ENCODE data around the gene ZNF181.

Gene ZNF181

DNA sequence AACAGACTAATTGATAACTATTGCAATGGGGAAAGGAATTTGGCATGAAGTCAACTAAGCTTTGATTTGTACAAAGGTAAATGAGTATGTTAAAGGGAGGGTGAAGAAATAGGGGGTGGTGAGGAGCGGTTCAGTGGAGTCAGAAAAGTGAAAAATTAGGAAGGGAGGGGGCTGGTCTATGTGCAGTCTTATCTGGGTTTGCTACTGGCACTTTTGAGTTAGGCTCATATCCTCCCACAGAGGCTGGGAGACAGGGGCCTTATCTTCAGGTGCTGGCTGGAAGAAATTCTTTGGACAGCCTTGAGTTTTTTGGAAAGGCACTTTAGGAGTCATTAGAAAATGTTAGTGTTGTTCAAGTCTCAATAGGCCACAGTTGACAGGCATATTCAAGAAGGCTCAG, 45.5 kb upstream of the ZNF181 start:
- no peak overlapping the region for H4K12ac ChIP-seq (ENCODE audit: low read depth, low read length)

DNA sequence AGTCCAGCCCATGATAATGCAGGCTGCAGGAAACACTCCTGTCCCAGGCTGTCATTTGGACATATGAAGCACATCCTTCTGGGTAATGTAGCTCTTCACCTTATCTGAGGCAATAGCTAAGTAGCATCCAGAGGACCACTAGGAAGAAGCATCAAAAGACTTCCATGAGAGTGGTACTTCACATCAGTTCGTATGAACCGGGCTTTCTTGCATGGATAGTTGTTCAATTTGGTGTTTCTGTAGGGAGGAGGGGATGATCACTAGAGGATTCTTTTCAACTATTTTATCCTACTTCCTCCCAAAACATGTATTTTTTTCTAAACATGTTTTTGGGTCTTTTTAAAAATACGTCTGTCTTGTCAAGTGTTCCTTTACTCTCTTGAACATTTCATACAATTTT, 43.7 kb upstream of the ZNF181 start:
- no peak overlapping the region for H2AFZ ChIP-seq (ENCODE audit: insufficient read depth, low read length, poor library complexity)
- no peak overlapping the region for H2BK12ac ChIP-seq (ENCODE audit: low read length)
- no peak overlapping the region for H4K8ac ChIP-seq (ENCODE audit: low read depth, low read length)
- H3K9ac ChIP-seq (ENCODE audit: low read length), result no peak overlapping the region
- no peak overlapping the region for H3K18ac ChIP-seq (ENCODE audit: low read length)
- H2BK5ac ChIP-seq (ENCODE audit: low read depth, low read length, poor library complexity), result no peak overlapping the region
- H2AK5ac ChIP-seq (ENCODE audit: low read length), result no peak overlapping the region
- no peaks in the 10 kb centered on the region for H3K36me3 ChIP-seq (ENCODE audit: control insufficient read depth in 1 of 2, insufficient read depth in 2 of 2, low read length in 2 of 2)
- no peak overlapping the region for H2BK120ac ChIP-seq (ENCODE audit: insufficient read depth, low read length, poor library complexity)
- no peak overlapping the region for H4K12ac ChIP-seq (ENCODE audit: low read depth, low read length)
- no peaks in the 10 kb centered on the region for H3K4me1 ChIP-seq (ENCODE audit: control insufficient read depth in 1 of 2, insufficient read depth in 2 of 2, low read length in 2 of 2)
- no peak overlapping the region for H3K14ac ChIP-seq (ENCODE audit: low read length)
- no peaks in the 10 kb centered on the region for H3K79me1 ChIP-seq (ENCODE audit: low read length)
- H3K27ac ChIP-seq (ENCODE audit: low read depth, low read length), result no peak overlapping the region
- H4K91ac ChIP-seq (ENCODE audit: low read depth, low read length), result no peak overlapping the region
- H3K9me3 ChIP-seq (ENCODE audit: insufficient read depth, low read depth, low read length), result peaks cover 7% of the 10 kb centered on the region
- no peaks in the 10 kb centered on the region for H3K27me3 ChIP-seq (ENCODE audit: insufficient read depth, low read length)
- H3K79me2 ChIP-seq (ENCODE audit: control insufficient read depth, insufficient read depth, low read length, poor library complexity), result no peaks in the 10 kb centered on the region
- no peak for DNase-seq
- WGBS (ENCODE audit: extremely low coverage, insufficient coverage, insufficient read length), result no CpG with 5 or more reads among the region's 3 CpGs
- no peak overlapping the region for H3K4me3 ChIP-seq (ENCODE audit: low read depth, low read length)
- H3K23ac ChIP-seq (ENCODE audit: low read length), result no peak overlapping the region
- no peak overlapping the region for H3K4me2 ChIP-seq (ENCODE audit: low read length)
- no peak overlapping the region for H3K4ac ChIP-seq (ENCODE audit: low read depth, low read length)

More for the DNA sequence above, 45.5 kb upstream of the ZNF181 start:
- DNase-seq, result no peak
- Histone ChIP-seq H3K79me2 (ENCODE audit: control insufficient read depth, insufficient read depth, low read length, poor library complexity) (no peaks in the 10 kb centered on the region), H3K36me3 (ENCODE audit: control insufficient read depth in 1 of 2, insufficient read depth in 2 of 2, low read length in 2 of 2) (peaks cover 0 to 3% of the 10 kb centered on the region in 2 experiments), H3K23ac (ENCODE audit: low read length) (no peak overlapping the region), H3K4me3 (ENCODE audit: low read depth, low read length) (no peak overlapping the region), H3K18ac (ENCODE audit: low read length) (no peak overlapping the region), H3K4me2 (ENCODE audit: low read length) (no peak overlapping the region), H3K27me3 (ENCODE audit: insufficient read depth, low read length) (no peaks in the 10 kb centered on the region), H4K8ac (ENCODE audit: low read depth, low read length) (no peak overlapping the region), H3K27ac (ENCODE audit: low read depth, low read length) (no peak overlapping the region), H3K79me1 (ENCODE audit: low read length) (no peaks in the 10 kb centered on the region), H2BK12ac (ENCODE audit: low read length) (no peak overlapping the region), H3K9ac (ENCODE audit: low read length) (no peak overlapping the region), H3K4me1 (ENCODE audit: control insufficient read depth in 1 of 2, insufficient read depth in 2 of 2, low read length in 2 of 2) (no peaks in the 10 kb centered on the region), H2BK120ac (ENCODE audit: insufficient read depth, low read length, poor library complexity) (no peak overlapping the region), H3K14ac (ENCODE audit: low read length) (no peak overlapping the region), H3K4ac (ENCODE audit: low read depth, low read length) (no peak overlapping the region), H2BK5ac (ENCODE audit: low read depth, low read length, poor library complexity) (no peak overlapping the region), H4K91ac (ENCODE audit: low read depth, low read length) (no peak overlapping the region), H3K9me3 (ENCODE audit: insufficient read depth, low read depth, low read length) (peaks cover 7% of the 10 kb centered on the region), H2AFZ (ENCODE audit: insufficient read depth, low read length, poor library complexity) (no peak overlapping the region), H2AK5ac (ENCODE audit: low read length) (no peak overlapping the region)
- WGBS (ENCODE audit: extremely low coverage, insufficient coverage, insufficient read length), result 100% methylated on average over 1 of the region's 1 CpG

DNA sequence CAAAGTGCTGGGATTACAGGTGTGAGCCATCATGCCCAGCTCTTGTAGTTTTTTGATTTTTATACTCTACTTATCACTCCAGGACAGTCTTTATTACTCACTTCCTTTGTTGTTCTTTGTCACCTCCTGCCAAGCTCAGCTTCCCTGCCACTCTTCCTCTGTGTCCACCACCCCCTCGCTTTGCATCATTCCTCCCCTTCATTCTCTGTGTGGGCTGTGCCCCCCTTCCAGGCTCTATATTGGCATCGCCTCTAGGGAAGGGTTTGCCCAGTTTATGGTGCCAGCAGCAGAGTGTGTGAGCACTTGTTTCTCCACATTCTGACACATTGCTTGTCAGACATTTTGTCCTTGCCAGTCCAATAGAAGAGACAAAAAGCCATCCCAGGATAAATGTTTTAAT, 41.5 kb upstream of the ZNF181 start:
- H3K27ac ChIP-seq (ENCODE audit: low read depth, low read length), result no peak overlapping the region
- no peak overlapping the region for H3K14ac ChIP-seq (ENCODE audit: low read length)
- no peaks in the 10 kb centered on the region for H3K4me1 ChIP-seq (ENCODE audit: control insufficient read depth in 1 of 2, insufficient read depth in 2 of 2, low read length in 2 of 2)
- H2BK120ac ChIP-seq (ENCODE audit: insufficient read depth, low read length, poor library complexity), result no peak overlapping the region
- no peak overlapping the region for H2BK12ac ChIP-seq (ENCODE audit: low read length)
- H3K79me2 ChIP-seq (ENCODE audit: control insufficient read depth, insufficient read depth, low read length, poor library complexity), result no peaks in the 10 kb centered on the region
- H2AK5ac ChIP-seq (ENCODE audit: low read length), result no peak overlapping the region
- no peak overlapping the region for H4K91ac ChIP-seq (ENCODE audit: low read depth, low read length)
- H3K27me3 ChIP-seq (ENCODE audit: insufficient read depth, low read length), result no peaks in the 10 kb centered on the region
- no peak overlapping the region for H3K4me2 ChIP-seq (ENCODE audit: low read length)
- no peaks in the 10 kb centered on the region for H3K36me3 ChIP-seq (ENCODE audit: control insufficient read depth in 1 of 2, insufficient read depth in 2 of 2, low read length in 2 of 2)
- DNase-seq, result no peak
- peaks cover 16% of the 10 kb centered on the region for H3K9me3 ChIP-seq (ENCODE audit: insufficient read depth, low read depth, low read length)
- H3K4ac ChIP-seq (ENCODE audit: low read depth, low read length), result no peak overlapping the region
- H3K4me3 ChIP-seq (ENCODE audit: low read depth, low read length), result no peak overlapping the region
- H4K12ac ChIP-seq (ENCODE audit: low read depth, low read length), result no peak overlapping the region
- no peak overlapping the region for H3K9ac ChIP-seq (ENCODE audit: low read length)
- no peaks in the 10 kb centered on the region for H3K79me1 ChIP-seq (ENCODE audit: low read length)
- no peak overlapping the region for H4K8ac ChIP-seq (ENCODE audit: low read depth, low read length)
- H3K23ac ChIP-seq (ENCODE audit: low read length), result no peak overlapping the region
- no peak overlapping the region for H2AFZ ChIP-seq (ENCODE audit: insufficient read depth, low read length, poor library complexity)
- no peak overlapping the region for H3K18ac ChIP-seq (ENCODE audit: low read length)
- no CpG with 5 or more reads among the region's 2 CpGs for WGBS (ENCODE audit: extremely low coverage, insufficient coverage, insufficient read length)
- no peak overlapping the region for H2BK5ac ChIP-seq (ENCODE audit: low read depth, low read length, poor library complexity)

DNA sequence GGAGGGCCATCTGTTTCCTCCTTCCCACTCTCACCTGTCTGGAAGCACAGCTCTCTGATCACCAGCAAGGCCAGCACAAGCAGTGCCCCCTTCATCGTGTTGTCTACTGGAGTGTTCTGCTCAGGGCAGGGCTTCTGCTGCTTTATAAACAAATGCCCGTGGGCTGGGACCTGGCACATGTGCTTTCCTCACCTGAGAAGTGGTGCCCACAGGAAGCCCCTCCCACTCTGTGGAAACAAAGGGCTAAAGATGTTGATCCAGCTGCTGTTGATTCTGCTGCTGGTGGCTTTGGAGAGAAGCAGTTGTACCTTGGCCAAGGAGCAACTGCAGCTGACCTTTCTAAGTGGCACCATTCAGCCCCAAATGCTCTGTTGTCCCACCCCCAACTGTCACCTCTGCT, 26.4 kb upstream of the ZNF181 start:
- H2BK120ac ChIP-seq (ENCODE audit: insufficient read depth, low read length, poor library complexity), result no peak overlapping the region
- H3K4ac ChIP-seq (ENCODE audit: low read depth, low read length), result no peak overlapping the region
- no peak overlapping the region for H3K4me2 ChIP-seq (ENCODE audit: low read length)
- H3K79me2 ChIP-seq (ENCODE audit: control insufficient read depth, insufficient read depth, low read length, poor library complexity), result no peaks in the 10 kb centered on the region
- no peak overlapping the region for H3K4me3 ChIP-seq (ENCODE audit: low read depth, low read length)
- no peak for DNase-seq
- no peak overlapping the region for H2BK5ac ChIP-seq (ENCODE audit: low read depth, low read length, poor library complexity)
- no peak overlapping the region for H3K9ac ChIP-seq (ENCODE audit: low read length)
- no peak overlapping the region for H3K23ac ChIP-seq (ENCODE audit: low read length)
- no peaks in the 10 kb centered on the region for H3K36me3 ChIP-seq (ENCODE audit: control insufficient read depth in 1 of 2, insufficient read depth in 2 of 2, low read length in 2 of 2)
- no peak overlapping the region for H2AK5ac ChIP-seq (ENCODE audit: low read length)
- H3K14ac ChIP-seq (ENCODE audit: low read length), result no peak overlapping the region
- no peak overlapping the region for H3K27ac ChIP-seq (ENCODE audit: low read depth, low read length)
- no peak overlapping the region for H4K91ac ChIP-seq (ENCODE audit: low read depth, low read length)
- no peaks in the 10 kb centered on the region for H3K79me1 ChIP-seq (ENCODE audit: low read length)
- H3K4me1 ChIP-seq (ENCODE audit: control insufficient read depth in 1 of 2, insufficient read depth in 2 of 2, low read length in 2 of 2), result no peaks in the 10 kb centered on the region
- H4K12ac ChIP-seq (ENCODE audit: low read depth, low read length), result no peak overlapping the region
- H3K27me3 ChIP-seq (ENCODE audit: insufficient read depth, low read length), result no peaks in the 10 kb centered on the region
- no peak overlapping the region for H3K18ac ChIP-seq (ENCODE audit: low read length)
- whole genome bisulfite sequencing (ENCODE audit: extremely low coverage, insufficient coverage, insufficient read length), result no CpG with 5 or more reads among the region's 2 CpGs
- H3K9me3 ChIP-seq (ENCODE audit: insufficient read depth, low read depth, low read length), result peaks cover 17% of the 10 kb centered on the region
- no peak overlapping the region for H4K8ac ChIP-seq (ENCODE audit: low read depth, low read length)
- H2BK12ac ChIP-seq (ENCODE audit: low read length), result no peak overlapping the region
- no peak overlapping the region for H2AFZ ChIP-seq (ENCODE audit: insufficient read depth, low read length, poor library complexity)

Measured in trophoblast cell (in vitro differentiated cells and primary cell).